ENCODE results near the gene PIK3R6. TPM values are rescaled to one million over a fixed set of nuclear protein-coding genes. Genes with fewer than 3 reads are reported as not detected.

The PIK3R6 gene
- total and polyA plus RNA-seq, 10 of the 15 experiments (the other 5 are each of a cell fraction or from before 2014, with no cell fraction given) = 6.7 to 146 (median 68.2) TPM

DNA sequence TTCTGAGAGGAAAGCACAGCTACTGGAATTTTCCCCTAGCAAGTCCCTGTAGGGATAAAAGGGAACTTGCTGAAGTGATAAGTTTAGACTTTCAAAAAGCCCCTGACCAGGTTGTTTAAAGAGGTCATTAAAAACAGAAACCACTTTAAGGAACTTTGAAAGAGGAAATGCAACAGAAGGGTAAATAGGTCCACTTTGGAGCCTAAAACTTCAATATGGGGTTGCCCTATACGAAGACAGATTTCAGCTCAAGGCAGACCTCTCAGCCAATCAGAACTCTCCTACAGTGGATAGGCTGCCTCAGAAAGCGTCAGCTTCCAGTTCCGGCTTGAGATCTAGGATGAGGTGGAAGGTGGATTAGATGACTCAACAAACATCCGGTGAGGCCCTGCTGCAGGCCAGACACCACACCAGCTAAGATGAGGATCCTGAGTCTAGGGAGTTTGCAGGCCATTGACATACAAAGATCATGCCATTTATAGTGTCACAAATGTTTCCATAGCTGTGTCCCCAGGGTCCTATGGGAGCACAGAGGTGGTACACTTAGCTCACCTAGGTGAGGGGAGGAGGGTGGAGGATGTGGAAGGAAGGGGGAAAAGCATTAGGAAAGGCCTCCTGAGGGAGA lies 60.4 kb downstream of the PIK3R6 start (continued):
- TF ChIP-seq, protein P1, sequence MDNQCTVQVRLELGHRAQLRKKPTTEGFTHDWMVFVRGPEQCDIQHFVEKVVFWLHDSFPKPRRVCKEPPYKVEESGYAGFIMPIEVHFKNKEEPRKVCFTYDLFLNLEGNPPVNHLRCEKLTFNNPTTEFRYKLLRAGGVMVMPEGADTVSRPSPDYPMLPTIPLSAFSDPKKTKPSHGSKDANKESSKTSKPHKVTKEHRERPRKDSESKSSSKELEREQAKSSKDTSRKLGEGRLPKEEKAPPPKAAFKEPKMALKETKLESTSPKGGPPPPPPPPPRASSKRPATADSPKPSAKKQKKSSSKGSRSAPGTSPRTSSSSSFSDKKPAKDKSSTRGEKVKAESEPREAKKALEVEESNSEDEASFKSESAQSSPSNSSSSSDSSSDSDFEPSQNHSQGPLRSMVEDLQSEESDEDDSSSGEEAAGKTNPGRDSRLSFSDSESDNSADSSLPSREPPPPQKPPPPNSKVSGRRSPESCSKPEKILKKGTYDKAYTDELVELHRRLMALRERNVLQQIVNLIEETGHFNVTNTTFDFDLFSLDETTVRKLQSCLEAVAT (IDR thresholded peaks at IDR 0.05) = 0 out of 2 replicates have a peak, but pooled peaks have one; percentile 27
- TF ChIP-seq, protein P2, sequence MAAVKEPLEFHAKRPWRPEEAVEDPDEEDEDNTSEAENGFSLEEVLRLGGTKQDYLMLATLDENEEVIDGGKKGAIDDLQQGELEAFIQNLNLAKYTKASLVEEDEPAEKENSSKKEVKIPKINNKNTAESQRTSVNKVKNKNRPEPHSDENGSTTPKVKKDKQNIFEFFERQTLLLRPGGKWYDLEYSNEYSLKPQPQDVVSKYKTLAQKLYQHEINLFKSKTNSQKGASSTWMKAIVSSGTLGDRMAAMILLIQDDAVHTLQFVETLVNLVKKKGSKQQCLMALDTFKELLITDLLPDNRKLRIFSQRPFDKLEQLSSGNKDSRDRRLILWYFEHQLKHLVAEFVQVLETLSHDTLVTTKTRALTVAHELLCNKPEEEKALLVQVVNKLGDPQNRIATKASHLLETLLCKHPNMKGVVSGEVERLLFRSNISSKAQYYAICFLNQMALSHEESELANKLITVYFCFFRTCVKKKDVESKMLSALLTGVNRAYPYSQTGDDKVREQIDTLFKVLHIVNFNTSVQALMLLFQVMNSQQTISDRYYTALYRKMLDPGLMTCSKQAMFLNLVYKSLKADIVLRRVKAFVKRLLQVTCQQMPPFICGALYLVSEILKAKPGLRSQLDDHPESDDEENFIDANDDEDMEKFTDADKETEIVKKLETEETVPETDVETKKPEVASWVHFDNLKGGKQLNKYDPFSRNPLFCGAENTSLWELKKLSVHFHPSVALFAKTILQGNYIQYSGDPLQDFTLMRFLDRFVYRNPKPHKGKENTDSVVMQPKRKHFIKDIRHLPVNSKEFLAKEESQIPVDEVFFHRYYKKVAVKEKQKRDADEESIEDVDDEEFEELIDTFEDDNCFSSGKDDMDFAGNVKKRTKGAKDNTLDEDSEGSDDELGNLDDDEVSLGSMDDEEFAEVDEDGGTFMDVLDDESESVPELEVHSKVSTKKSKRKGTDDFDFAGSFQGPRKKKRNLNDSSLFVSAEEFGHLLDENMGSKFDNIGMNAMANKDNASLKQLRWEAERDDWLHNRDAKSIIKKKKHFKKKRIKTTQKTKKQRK (IDR thresholded peaks at IDR 0.05; ENCODE audit: low read depth, low read length) = no peak
- TF ChIP-seq SIN3A (IDR thresholded peaks at IDR 0.05; ENCODE audit: low read depth, low read length) (no peak), PML (IDR thresholded peaks at IDR 0.05; ENCODE audit: low read length) (no peak; the same call in 1 of the 2 replicates), PAX8 (IDR thresholded peaks at IDR 0.05) (no peak), ZBED1 (IDR thresholded peaks at IDR 0.05; ENCODE audit: borderline replicate concordance) (no peak), IKZF2 (IDR thresholded peaks at IDR 0.05) (peak; percentile 93 to 95), SUPT20H (IDR thresholded peaks at IDR 0.05; ENCODE audit: borderline replicate concordance, control insufficient read depth, low read depth, low read length) (no peak), MEF2A (IDR thresholded peaks at IDR 0.05; ENCODE audit: insufficient read depth, low read depth, low read length) (no peak; the same call in 1 of the 2 replicates), WRNIP1 (IDR thresholded peaks at IDR 0.05; ENCODE audit: borderline replicate concordance, low read depth, low read length) (no peak), MYC (IDR thresholded peaks at IDR 0.05; ENCODE audit: insufficient read depth, insufficient read length, insufficient replicate concordance, low read length, severe bottlenecking) (no peak)
- TF ChIP-seq, protein P3, sequence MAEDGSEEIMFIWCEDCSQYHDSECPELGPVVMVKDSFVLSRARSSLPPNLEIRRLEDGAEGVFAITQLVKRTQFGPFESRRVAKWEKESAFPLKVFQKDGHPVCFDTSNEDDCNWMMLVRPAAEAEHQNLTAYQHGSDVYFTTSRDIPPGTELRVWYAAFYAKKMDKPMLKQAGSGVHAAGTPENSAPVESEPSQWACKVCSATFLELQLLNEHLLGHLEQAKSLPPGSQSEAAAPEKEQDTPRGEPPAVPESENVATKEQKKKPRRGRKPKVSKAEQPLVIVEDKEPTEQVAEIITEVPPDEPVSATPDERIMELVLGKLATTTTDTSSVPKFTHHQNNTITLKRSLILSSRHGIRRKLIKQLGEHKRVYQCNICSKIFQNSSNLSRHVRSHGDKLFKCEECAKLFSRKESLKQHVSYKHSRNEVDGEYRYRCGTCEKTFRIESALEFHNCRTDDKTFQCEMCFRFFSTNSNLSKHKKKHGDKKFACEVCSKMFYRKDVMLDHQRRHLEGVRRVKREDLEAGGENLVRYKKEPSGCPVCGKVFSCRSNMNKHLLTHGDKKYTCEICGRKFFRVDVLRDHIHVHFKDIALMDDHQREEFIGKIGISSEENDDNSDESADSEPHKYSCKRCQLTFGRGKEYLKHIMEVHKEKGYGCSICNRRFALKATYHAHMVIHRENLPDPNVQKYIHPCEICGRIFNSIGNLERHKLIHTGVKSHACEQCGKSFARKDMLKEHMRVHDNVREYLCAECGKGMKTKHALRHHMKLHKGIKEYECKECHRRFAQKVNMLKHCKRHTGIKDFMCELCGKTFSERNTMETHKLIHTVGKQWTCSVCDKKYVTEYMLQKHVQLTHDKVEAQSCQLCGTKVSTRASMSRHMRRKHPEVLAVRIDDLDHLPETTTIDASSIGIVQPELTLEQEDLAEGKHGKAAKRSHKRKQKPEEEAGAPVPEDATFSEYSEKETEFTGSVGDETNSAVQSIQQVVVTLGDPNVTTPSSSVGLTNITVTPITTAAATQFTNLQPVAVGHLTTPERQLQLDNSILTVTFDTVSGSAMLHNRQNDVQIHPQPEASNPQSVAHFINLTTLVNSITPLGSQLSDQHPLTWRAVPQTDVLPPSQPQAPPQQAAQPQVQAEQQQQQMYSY (CRISPR knock-in tag; IDR thresholded peaks at IDR 0.05) = no peak
- TF ChIP-seq, protein P4, sequence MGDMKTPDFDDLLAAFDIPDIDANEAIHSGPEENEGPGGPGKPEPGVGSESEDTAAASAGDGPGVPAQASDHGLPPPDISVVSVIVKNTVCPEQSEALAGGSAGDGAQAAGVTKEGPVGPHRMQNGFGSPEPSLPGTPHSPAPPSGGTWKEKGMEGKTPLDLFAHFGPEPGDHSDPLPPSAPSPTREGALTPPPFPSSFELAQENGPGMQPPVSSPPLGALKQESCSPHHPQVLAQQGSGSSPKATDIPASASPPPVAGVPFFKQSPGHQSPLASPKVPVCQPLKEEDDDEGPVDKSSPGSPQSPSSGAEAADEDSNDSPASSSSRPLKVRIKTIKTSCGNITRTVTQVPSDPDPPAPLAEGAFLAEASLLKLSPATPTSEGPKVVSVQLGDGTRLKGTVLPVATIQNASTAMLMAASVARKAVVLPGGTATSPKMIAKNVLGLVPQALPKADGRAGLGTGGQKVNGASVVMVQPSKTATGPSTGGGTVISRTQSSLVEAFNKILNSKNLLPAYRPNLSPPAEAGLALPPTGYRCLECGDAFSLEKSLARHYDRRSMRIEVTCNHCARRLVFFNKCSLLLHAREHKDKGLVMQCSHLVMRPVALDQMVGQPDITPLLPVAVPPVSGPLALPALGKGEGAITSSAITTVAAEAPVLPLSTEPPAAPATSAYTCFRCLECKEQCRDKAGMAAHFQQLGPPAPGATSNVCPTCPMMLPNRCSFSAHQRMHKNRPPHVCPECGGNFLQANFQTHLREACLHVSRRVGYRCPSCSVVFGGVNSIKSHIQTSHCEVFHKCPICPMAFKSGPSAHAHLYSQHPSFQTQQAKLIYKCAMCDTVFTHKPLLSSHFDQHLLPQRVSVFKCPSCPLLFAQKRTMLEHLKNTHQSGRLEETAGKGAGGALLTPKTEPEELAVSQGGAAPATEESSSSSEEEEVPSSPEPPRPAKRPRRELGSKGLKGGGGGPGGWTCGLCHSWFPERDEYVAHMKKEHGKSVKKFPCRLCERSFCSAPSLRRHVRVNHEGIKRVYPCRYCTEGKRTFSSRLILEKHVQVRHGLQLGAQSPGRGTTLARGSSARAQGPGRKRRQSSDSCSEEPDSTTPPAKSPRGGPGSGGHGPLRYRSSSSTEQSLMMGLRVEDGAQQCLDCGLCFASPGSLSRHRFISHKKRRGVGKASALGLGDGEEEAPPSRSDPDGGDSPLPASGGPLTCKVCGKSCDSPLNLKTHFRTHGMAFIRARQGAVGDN (IDR thresholded peaks at IDR 0.05) = peak; percentile 77
- TF ChIP-seq, protein P5, sequence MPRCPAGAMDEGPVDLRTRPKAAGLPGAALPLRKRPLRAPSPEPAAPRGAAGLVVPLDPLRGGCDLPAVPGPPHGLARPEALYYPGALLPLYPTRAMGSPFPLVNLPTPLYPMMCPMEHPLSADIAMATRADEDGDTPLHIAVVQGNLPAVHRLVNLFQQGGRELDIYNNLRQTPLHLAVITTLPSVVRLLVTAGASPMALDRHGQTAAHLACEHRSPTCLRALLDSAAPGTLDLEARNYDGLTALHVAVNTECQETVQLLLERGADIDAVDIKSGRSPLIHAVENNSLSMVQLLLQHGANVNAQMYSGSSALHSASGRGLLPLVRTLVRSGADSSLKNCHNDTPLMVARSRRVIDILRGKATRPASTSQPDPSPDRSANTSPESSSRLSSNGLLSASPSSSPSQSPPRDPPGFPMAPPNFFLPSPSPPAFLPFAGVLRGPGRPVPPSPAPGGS (IDR thresholded peaks at IDR 0.05; ENCODE audit: borderline replicate concordance, insufficient read depth, low read depth, low read length, poor library complexity, severe bottlenecking) = no peak

Measured in GM12878 (cell line).